GM12801 (cell line): ENCODE data around the gene ZNF132.

Source experiments
- CTCF ChIP-seq: IDR thresholded peaks from one replicate; pipeline ENCODE4 v1.5.1; 2011; ENCODE audit warnings: control low read depth; ENCODE audit not compliant: insufficient read length; ENCODE audit errors: extremely low read depth

Gene ZNF132

GRCh38 chr19:58455306-58455705 lies 15.4 kb upstream of the ZNF132 start:
- no peak for TF ChIP-seq CTCF

GRCh38 chr19:58453743-58454142 lies 13.8 kb upstream of the ZNF132 start:
- TF ChIP-seq CTCF = no peak

- no peak for TF ChIP-seq CTCF
These were observed 11.6 kb upstream of the ZNF132 start, which contains the start of gene ZNF324B for GRCh38 chr19:58451358-58452101. ZNF324B (plus strand) TSS chr19:58451622; CDS start chr19:58453702, 2,080 bp downstream.

- no peak for TF ChIP-seq CTCF
These were observed 11.0 kb upstream of the ZNF132 start for GRCh38 chr19:58450856-58451357.

GRCh38 chr19:58440556-58440955 lies 603 bp upstream of the ZNF132 start:
- no peak for TF ChIP-seq CTCF

- no peak for TF ChIP-seq CTCF
These were observed 5.7 kb downstream of the ZNF132 start for GRCh38 chr19:58434217-58434616.

GRCh38 chr19:58429745-58430144 lies 10.2 kb downstream of the ZNF132 start:
- TF ChIP-seq CTCF = no peak
